ENCODE data around the gene OR2A42.
"Not testable (repeated sequence)": the region's sequence is repeated elsewhere in the genome, so short reads cannot be mapped to it uniquely, and the experiment has no call there.

OR2A42 gene

DNA sequence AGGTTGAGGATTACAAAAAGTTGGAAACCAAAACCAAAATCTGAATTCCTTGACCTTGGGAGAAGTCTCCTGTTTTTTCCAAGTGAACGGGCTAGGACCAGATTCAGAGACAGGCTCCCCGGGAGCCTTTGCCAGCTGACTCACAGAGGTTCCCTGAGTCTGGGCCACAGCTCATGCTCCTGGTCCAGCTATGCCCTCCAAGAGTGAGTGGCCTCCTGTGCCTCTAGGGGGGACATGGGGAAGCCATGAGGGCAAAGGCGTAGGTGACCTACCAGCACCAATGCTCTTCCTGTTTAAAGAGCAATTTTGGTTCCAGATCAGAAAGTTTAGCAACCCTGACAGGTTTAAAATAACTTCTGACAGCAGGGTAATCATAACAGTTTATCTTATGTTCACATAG is 10.6 kb downstream of the OR2A42 start:
- not testable (repeated sequence) for H3K36me3 ChIP-seq (ENCODE audit: control insufficient read depth in 1 of 2, insufficient read depth in 2 of 2, low read length in 2 of 2); H3K27me3 ChIP-seq (ENCODE audit: insufficient read depth, low read length); H3K4ac ChIP-seq (ENCODE audit: low read depth, low read length); H4K8ac ChIP-seq (ENCODE audit: low read depth, low read length); H2BK12ac ChIP-seq (ENCODE audit: low read length); H3K4me3 ChIP-seq (ENCODE audit: low read depth, low read length); H3K79me1 ChIP-seq (ENCODE audit: low read length); H2BK5ac ChIP-seq (ENCODE audit: low read depth, low read length, poor library complexity); H3K4me1 ChIP-seq (ENCODE audit: control insufficient read depth in 1 of 2, insufficient read depth in 2 of 2, low read length in 2 of 2); H2AK5ac ChIP-seq (ENCODE audit: low read length); H3K9ac ChIP-seq (ENCODE audit: low read length); H3K18ac ChIP-seq (ENCODE audit: low read length); H3K14ac ChIP-seq (ENCODE audit: low read length); H3K4me2 ChIP-seq (ENCODE audit: low read length); H2BK120ac ChIP-seq (ENCODE audit: insufficient read depth, low read length, poor library complexity); DNase-seq; H3K23ac ChIP-seq (ENCODE audit: low read length); H3K27ac ChIP-seq (ENCODE audit: low read depth, low read length); H4K12ac ChIP-seq (ENCODE audit: low read depth, low read length); H2AFZ ChIP-seq (ENCODE audit: insufficient read depth, low read length, poor library complexity); H3K9me3 ChIP-seq (ENCODE audit: insufficient read depth, low read depth, low read length); H3K79me2 ChIP-seq (ENCODE audit: control insufficient read depth, insufficient read depth, low read length, poor library complexity); H4K91ac ChIP-seq (ENCODE audit: low read depth, low read length)
- no CpG with 5 or more reads among the region's 3 CpGs for WGBS (ENCODE audit: extremely low coverage, insufficient coverage, insufficient read length)

DNA sequence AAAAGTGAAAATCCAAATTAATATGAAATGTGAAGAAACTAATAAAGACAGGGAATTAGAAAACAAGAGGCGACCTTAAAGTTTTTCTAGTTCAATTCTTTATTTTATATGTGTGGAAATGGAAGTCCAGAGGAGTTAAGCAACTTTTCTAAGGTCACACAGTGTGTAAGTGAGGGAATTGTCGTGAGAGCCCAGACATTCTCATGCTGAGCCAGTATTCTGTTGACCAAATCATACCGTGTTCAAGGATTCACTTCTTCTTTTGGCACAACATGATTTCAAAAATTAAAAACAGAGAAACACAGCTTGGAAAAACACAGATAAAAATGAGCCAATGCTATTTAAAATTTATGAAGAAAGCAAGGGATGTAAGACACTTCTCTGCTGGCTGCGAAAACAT is 12.5 kb downstream of the OR2A42 start:
- not testable (repeated sequence) for H3K79me1 ChIP-seq (ENCODE audit: low read length); H3K4me3 ChIP-seq (ENCODE audit: low read depth, low read length); H2AFZ ChIP-seq (ENCODE audit: insufficient read depth, low read length, poor library complexity); H2BK120ac ChIP-seq (ENCODE audit: insufficient read depth, low read length, poor library complexity); H3K18ac ChIP-seq (ENCODE audit: low read length); H2AK5ac ChIP-seq (ENCODE audit: low read length); H4K8ac ChIP-seq (ENCODE audit: low read depth, low read length); H4K91ac ChIP-seq (ENCODE audit: low read depth, low read length); H3K27ac ChIP-seq (ENCODE audit: low read depth, low read length); H3K36me3 ChIP-seq (ENCODE audit: control insufficient read depth in 1 of 2, insufficient read depth in 2 of 2, low read length in 2 of 2); H3K9me3 ChIP-seq (ENCODE audit: insufficient read depth, low read depth, low read length); H3K4me2 ChIP-seq (ENCODE audit: low read length); H2BK12ac ChIP-seq (ENCODE audit: low read length); H4K12ac ChIP-seq (ENCODE audit: low read depth, low read length); H3K4me1 ChIP-seq (ENCODE audit: control insufficient read depth in 1 of 2, insufficient read depth in 2 of 2, low read length in 2 of 2); H3K9ac ChIP-seq (ENCODE audit: low read length); H3K4ac ChIP-seq (ENCODE audit: low read depth, low read length); H3K14ac ChIP-seq (ENCODE audit: low read length); H2BK5ac ChIP-seq (ENCODE audit: low read depth, low read length, poor library complexity); H3K23ac ChIP-seq (ENCODE audit: low read length); H3K79me2 ChIP-seq (ENCODE audit: control insufficient read depth, insufficient read depth, low read length, poor library complexity); H3K27me3 ChIP-seq (ENCODE audit: insufficient read depth, low read length)
- peak; percentile 0 for DNase-seq
- no CpG with 5 or more reads among the region's 4 CpGs for WGBS (ENCODE audit: extremely low coverage, insufficient coverage, insufficient read length)

DNA sequence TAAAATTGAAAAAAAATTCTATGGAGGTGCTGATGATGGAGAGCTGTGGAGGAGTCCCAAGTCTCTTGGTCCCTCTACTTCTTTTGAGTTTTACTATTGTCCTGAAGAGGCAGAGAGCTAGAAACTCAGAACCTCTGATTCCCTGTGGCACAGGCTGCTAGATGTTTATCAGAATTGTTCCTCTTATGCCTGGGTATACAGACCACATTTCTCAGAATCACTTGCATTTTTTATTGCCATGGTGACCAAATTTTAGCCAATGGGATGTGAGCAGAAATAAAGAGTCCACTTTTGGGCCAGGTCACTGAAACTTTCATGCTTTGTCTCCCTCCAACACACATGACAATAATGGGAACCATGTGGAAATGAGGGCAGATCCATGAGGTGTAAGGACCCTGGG is 15.7 kb downstream of the OR2A42 start:
- H3K27ac ChIP-seq (ENCODE audit: low read depth, low read length); H3K36me3 ChIP-seq (ENCODE audit: control insufficient read depth in 1 of 2, insufficient read depth in 2 of 2, low read length in 2 of 2); H3K18ac ChIP-seq (ENCODE audit: low read length); H3K4ac ChIP-seq (ENCODE audit: low read depth, low read length); H2BK12ac ChIP-seq (ENCODE audit: low read length); H4K12ac ChIP-seq (ENCODE audit: low read depth, low read length); H3K4me3 ChIP-seq (ENCODE audit: low read depth, low read length); H3K79me1 ChIP-seq (ENCODE audit: low read length); H4K91ac ChIP-seq (ENCODE audit: low read depth, low read length); H2AK5ac ChIP-seq (ENCODE audit: low read length); H2BK5ac ChIP-seq (ENCODE audit: low read depth, low read length, poor library complexity); H3K23ac ChIP-seq (ENCODE audit: low read length); H3K27me3 ChIP-seq (ENCODE audit: insufficient read depth, low read length); H3K14ac ChIP-seq (ENCODE audit: low read length); DNase-seq; H2BK120ac ChIP-seq (ENCODE audit: insufficient read depth, low read length, poor library complexity); H3K9ac ChIP-seq (ENCODE audit: low read length); H3K9me3 ChIP-seq (ENCODE audit: insufficient read depth, low read depth, low read length); H3K79me2 ChIP-seq (ENCODE audit: control insufficient read depth, insufficient read depth, low read length, poor library complexity); H2AFZ ChIP-seq (ENCODE audit: insufficient read depth, low read length, poor library complexity); H3K4me1 ChIP-seq (ENCODE audit: control insufficient read depth in 1 of 2, insufficient read depth in 2 of 2, low read length in 2 of 2); H3K4me2 ChIP-seq (ENCODE audit: low read length); H4K8ac ChIP-seq (ENCODE audit: low read depth, low read length): not testable (repeated sequence)

DNA sequence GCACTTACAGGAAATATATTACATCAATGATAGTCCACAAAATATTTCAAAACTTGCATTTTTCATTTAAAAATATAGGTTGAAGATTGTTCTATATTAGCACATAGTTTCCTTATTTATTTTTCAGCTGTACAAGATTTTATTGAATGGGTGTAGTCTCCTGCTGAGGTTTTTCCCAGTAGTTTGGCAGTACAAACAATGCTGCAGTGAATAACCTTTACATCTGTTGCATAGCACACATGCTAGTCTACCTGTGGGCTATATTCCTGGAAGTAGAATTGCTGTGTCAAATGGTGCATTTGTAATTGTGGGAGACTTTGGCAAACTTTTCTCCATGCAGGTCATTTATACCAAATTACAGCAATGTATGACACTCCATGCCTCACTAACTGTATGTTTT is 18.9 kb downstream of the OR2A42 start:
- H2BK12ac ChIP-seq (ENCODE audit: low read length); H3K4me1 ChIP-seq (ENCODE audit: control insufficient read depth in 1 of 2, insufficient read depth in 2 of 2, low read length in 2 of 2); H3K9ac ChIP-seq (ENCODE audit: low read length); H2AK5ac ChIP-seq (ENCODE audit: low read length); H3K9me3 ChIP-seq (ENCODE audit: insufficient read depth, low read depth, low read length); H3K4me2 ChIP-seq (ENCODE audit: low read length); H3K4me3 ChIP-seq (ENCODE audit: low read depth, low read length); H3K23ac ChIP-seq (ENCODE audit: low read length); H4K12ac ChIP-seq (ENCODE audit: low read depth, low read length); H3K79me2 ChIP-seq (ENCODE audit: control insufficient read depth, insufficient read depth, low read length, poor library complexity); H2AFZ ChIP-seq (ENCODE audit: insufficient read depth, low read length, poor library complexity); H3K4ac ChIP-seq (ENCODE audit: low read depth, low read length); H4K91ac ChIP-seq (ENCODE audit: low read depth, low read length); H2BK120ac ChIP-seq (ENCODE audit: insufficient read depth, low read length, poor library complexity); DNase-seq; H4K8ac ChIP-seq (ENCODE audit: low read depth, low read length); H3K27ac ChIP-seq (ENCODE audit: low read depth, low read length); H3K18ac ChIP-seq (ENCODE audit: low read length); H3K27me3 ChIP-seq (ENCODE audit: insufficient read depth, low read length); H3K14ac ChIP-seq (ENCODE audit: low read length); H3K36me3 ChIP-seq (ENCODE audit: control insufficient read depth in 1 of 2, insufficient read depth in 2 of 2, low read length in 2 of 2); H3K79me1 ChIP-seq (ENCODE audit: low read length); H2BK5ac ChIP-seq (ENCODE audit: low read depth, low read length, poor library complexity): not testable (repeated sequence)

DNA sequence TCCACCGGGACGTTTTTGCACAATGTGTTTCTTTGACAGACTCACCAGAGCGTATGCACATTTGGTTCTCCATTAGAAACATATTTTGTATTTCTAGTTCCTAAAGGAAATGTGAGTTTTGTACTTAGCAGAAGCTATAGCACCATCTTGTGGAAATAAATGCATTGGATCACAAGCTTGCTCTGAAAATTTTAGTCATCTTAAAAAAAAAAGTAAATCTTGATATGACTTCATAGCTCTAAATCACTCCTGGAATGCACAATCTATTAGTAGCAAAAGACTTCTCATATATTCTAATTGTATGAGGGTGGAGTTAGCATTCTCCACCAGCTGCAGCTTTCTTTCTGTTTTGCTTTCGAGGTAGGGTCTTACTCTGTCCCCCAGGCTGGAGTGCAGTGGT is 20.3 kb downstream of the OR2A42 start:
- not testable (repeated sequence) for H2BK12ac ChIP-seq (ENCODE audit: low read length); H3K27ac ChIP-seq (ENCODE audit: low read depth, low read length); H4K12ac ChIP-seq (ENCODE audit: low read depth, low read length); H3K9me3 ChIP-seq (ENCODE audit: insufficient read depth, low read depth, low read length); H3K23ac ChIP-seq (ENCODE audit: low read length); H3K9ac ChIP-seq (ENCODE audit: low read length); H4K8ac ChIP-seq (ENCODE audit: low read depth, low read length); H2AFZ ChIP-seq (ENCODE audit: insufficient read depth, low read length, poor library complexity); H3K4me3 ChIP-seq (ENCODE audit: low read depth, low read length); H2BK5ac ChIP-seq (ENCODE audit: low read depth, low read length, poor library complexity); H4K91ac ChIP-seq (ENCODE audit: low read depth, low read length); H2AK5ac ChIP-seq (ENCODE audit: low read length); H3K79me2 ChIP-seq (ENCODE audit: control insufficient read depth, insufficient read depth, low read length, poor library complexity); H2BK120ac ChIP-seq (ENCODE audit: insufficient read depth, low read length, poor library complexity); H3K14ac ChIP-seq (ENCODE audit: low read length); H3K27me3 ChIP-seq (ENCODE audit: insufficient read depth, low read length); H3K4me2 ChIP-seq (ENCODE audit: low read length); H3K4ac ChIP-seq (ENCODE audit: low read depth, low read length); DNase-seq; H3K4me1 ChIP-seq (ENCODE audit: control insufficient read depth in 1 of 2, insufficient read depth in 2 of 2, low read length in 2 of 2); H3K79me1 ChIP-seq (ENCODE audit: low read length); H3K18ac ChIP-seq (ENCODE audit: low read length); H3K36me3 ChIP-seq (ENCODE audit: control insufficient read depth in 1 of 2, insufficient read depth in 2 of 2, low read length in 2 of 2)
- WGBS (ENCODE audit: extremely low coverage, insufficient coverage, insufficient read length): no CpG with 5 or more reads among the region's 4 CpGs
